C4-2B (cell line): ENCODE data around the gene HIP1R.

Source experiments
- H3K27ac ChIP-seq: fragments of 450-650 bp; 2 replicates; pipeline ENCODE4 v1.5.1; 2017
- CTCF ChIP-seq: fragments of 450-650 bp; conservative IDR thresholded peaks from 2 replicates; pipeline ENCODE4 v1.5.1; 2017; ENCODE audit warnings: mild to moderate bottlenecking
- ZFX ChIP-seq: fragments of 450-650 bp; IDR thresholded peaks from 2 replicates; pipeline ENCODE4 v1.6.1; 2017

HIP1R gene

DNA sequence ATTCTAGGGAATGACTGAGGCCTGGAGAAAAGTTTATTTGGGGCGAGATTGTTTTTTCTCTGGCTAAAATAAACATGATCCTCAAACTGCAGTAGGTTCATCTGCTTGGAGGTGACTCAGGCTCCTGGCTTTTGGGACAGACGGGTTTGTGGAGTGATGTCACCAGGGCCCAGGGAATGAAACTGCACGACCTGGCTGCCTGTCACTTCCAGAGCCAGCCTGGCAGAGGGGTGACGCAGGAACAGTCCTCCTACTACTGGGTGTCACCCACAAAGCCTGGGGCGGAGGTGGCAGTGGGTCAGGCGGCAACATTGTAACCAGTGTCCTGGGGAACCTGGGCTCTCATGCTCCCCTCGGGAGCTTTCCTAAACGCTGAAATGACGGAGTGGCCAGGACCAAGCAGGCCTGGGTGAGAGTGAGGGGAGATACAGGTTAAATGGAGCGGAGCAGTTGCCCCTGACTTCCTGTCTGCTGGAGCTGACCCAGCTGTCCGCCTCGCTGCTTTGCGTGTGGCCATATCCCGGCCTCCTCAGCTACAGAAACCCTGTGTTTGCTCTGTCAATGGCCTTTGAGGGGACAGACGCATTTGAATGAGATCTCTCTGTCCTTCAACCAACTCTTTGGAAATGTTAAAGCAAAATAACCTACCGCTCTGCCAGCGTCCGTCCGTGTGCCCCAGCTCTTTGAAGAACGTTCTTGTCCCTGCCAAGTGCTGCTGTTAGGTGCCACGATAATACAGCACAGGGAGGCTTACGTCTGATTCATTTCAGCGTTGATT is 6.5 kb downstream of the HIP1R start:
- H3K27ac ChIP-seq: no peak overlapping the region
- no peak for TF ChIP-seq ZFX
- TF ChIP-seq CTCF: no peak

GRCh38 chr12:122842505-122843405 is 7.5 kb downstream of the HIP1R start:
- no peak overlapping the region for H3K27ac ChIP-seq
- TF ChIP-seq ZFX (no peak), CTCF (no peak)

DNA sequence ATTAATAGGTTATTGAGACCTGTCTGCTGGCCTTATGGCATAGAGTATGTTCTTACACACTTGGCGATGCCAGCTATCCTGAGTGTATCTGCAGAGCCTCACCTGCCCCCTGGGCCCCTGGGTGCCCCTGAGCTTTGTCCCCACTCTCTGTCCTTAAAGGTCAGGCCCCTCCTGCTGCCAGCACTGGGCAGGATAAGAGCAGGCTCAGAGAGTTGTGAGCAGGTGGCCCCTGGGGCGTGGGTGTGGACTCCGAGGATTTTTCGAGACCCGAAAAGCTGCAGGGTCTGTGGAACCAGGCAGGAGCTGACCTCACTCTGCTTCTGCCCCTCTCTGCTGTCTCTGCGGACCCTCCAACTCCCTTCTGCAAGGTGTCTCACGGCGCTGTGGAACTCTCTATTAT is 8.2 kb downstream of the HIP1R start:
- H3K27ac ChIP-seq: no peak overlapping the region
- TF ChIP-seq CTCF: no peak
- no peak for TF ChIP-seq ZFX

GRCh38 chr12:122844366-122844971 is 9.2 kb downstream of the HIP1R start:
- TF ChIP-seq ZFX (no peak), CTCF (no peak)
- H3K27ac ChIP-seq: no peak overlapping the region

GRCh38 chr12:122845041-122845864 is 10.0 kb downstream of the HIP1R start:
- no peak for TF ChIP-seq CTCF
- no peak for TF ChIP-seq ZFX
- no peak overlapping the region for H3K27ac ChIP-seq

DNA sequence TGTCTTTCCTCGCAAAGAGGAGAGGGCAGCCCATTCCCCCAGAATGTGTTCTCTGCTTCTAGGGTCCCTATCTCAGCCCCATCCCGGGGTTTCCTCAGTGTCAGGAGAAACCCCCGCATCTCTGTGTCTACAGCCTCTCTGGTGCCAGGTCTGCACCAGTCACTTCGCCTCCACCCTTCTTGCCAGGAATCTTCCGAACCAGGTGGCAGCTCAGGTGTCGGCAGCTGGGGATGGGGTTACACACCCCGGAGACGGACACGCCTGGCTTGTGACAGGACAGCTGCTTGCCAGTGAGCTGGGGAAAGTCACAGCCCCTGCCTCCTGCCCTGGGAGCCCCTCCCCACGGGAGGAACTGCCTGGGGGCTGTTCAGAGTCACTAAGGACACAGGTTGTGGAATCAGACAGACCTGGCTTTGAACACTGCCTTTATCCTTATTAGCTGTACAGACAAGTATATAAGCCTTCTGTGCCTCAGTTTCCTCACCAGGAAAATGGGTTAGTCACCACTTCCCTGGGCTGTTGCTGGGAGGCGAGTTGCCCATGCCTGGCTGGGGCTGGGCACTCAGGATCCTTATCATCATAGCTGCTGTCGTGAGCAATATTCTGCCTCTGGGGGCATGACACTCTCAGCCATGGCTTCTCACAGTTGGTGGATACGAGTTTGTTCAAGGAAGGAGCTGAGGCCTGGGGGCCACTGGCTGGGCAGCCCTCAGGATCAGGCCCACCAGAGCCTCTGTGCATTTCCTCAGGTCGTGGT is 10.8 kb downstream of the HIP1R start:
- no peak overlapping the region for H3K27ac ChIP-seq
- TF ChIP-seq CTCF (no peak), ZFX (no peak)
